ENCODE results near the gene STAT1. TPM values are rescaled to one million over a fixed set of nuclear protein-coding genes. Genes with fewer than 3 reads are reported as not detected.
A peak's percentile ranks its signal among the peaks of the same experiment; 100 is the strongest.

The STAT1 gene
- 44.2 TPM for polyA plus RNA-seq (2013, experiment 1 of 4)
- polyA plus RNA-seq (2013, experiment 2 of 4) = 45.0 TPM
- polyA plus RNA-seq (2013, experiment 3 of 4) = 35.3 TPM
- polyA plus RNA-seq (2013, experiment 4 of 4) = 38.4 TPM

DNA sequence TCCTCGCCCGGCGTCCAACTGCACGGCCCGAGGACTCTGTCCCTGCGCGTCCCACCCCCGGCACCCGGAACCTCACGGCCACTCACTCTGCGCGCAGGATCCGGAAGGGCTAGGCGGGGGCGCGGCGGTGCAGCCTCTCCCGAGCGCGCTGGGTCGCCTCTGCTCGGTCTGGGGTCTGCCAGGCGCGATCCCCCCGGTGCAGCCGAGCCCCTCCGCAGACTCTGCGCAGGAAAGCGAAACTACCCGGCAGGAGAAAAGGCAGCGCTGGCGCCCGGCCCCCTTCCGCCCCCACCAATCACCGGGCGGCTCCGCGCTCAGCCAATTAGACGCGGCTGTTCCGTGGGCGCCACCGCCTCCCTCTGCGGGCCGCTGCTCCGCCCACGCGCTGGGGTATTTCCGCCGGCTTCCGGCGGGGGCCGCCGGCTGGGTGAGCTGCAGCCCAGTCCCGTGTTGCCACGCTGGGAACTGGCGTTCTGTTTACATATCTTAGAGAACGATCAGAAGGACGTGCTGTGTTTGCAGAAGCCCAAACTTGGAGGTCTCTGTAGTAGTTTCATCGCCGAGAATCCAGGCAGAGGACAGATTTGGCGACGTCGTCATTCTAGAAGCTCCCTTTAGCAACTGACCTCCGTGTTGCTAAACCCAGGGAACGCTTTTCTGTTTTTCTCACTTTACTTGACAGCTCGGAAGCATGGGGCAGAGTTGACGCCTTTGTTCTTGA, at the start of gene STAT1:
Gene STAT1 (minus strand): TSS at position 240 of the 721 bp plus-strand sequence. CDS start 4,168 bp downstream, outside the sequence.
- Histone ChIP-seq H3K27me3 (ENCODE audit: control insufficient read depth, insufficient read depth, low read length, poor library complexity, severe bottlenecking) (peaks cover 45% of the 10 kb centered on the region), H3K4me1 (ENCODE audit: control insufficient read depth, insufficient read depth, low read length) (peaks cover 7% of the 10 kb centered on the region), H3K27ac (ENCODE audit: insufficient read depth, low read depth, low read length, poor library complexity, severe bottlenecking) (peak within 1 kb of the TSS; percentile 3), H3K36me3 (ENCODE audit: control insufficient read depth, insufficient read depth, low read length) (no peaks in the 10 kb centered on the region), H3K9me3 (ENCODE audit: control insufficient read depth, low read length) (no peaks in the 10 kb centered on the region), H3K4me3 (ENCODE audit: insufficient read depth, low read depth, low read length) (peak within 1 kb of the TSS; percentile 76)
- WGBS, 2 experiments = 2% methylated on average over 68 of the region's 68 CpGs

DNA sequence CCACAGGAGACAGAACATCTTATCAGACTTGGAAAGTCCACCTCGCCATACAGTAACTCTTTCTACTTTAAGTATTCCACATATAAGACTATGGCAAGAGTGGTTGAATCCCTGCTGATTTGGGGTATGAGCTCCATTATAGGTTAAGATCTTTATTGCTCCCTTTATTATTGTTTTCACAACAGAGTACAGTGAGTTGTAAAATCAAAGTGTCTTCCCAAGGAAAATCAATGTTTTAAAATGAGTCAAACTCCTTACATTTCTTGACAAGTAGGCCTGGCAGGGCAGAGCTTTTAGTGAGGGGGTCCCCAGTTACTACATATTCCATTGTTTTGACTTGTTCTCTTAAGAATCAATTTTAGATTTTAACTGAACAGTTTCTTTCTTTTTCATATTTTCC, 49.6 kb upstream of the STAT1 start:
- H3K27me3 ChIP-seq (ENCODE audit: control insufficient read depth, insufficient read depth, low read length, poor library complexity, severe bottlenecking) = no peaks in the 10 kb centered on the region
- no peaks in the 10 kb centered on the region for H3K4me1 ChIP-seq (ENCODE audit: control insufficient read depth, insufficient read depth, low read length)
- no peaks in the 10 kb centered on the region for H3K36me3 ChIP-seq (ENCODE audit: control insufficient read depth, insufficient read depth, low read length)
- no peaks in the 10 kb centered on the region for H3K9me3 ChIP-seq (ENCODE audit: control insufficient read depth, low read length)
- no peak overlapping the region for H3K27ac ChIP-seq (ENCODE audit: insufficient read depth, low read depth, low read length, poor library complexity, severe bottlenecking)
- WGBS, 2 experiments = 78% methylated on average over 1 of the region's 1 CpG; no CpG with 5 or more reads in 1 of the 2 experiments
- no peak overlapping the region for H3K4me3 ChIP-seq (ENCODE audit: insufficient read depth, low read depth, low read length)

DNA sequence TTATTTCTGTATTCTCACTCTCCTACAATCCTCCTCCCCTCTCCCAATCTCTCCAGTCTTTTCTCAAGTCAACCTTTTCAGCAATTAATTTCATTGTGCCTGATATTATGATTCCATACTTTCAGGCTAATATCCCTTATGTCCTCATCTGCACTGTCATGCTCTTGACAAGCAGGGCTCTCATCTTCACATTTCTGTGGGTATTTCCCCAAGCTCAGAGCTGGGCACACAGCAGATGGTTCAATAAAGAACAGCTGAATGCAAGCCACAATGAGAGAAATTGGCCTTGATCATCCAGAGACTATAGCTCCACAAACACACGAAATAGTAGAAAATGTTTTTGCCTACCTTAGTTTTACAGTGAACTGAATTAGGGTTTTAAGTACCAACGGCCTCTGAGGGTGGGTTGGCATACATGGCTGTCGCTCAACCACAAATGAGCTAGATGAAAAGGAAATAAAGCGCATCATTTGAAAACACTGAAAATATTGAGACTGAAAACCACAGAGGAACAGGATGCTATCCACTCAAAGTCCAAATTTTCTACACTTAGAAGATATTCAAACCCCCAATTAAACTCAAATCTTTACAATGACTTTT, 47.5 kb upstream of the STAT1 start:
- Histone ChIP-seq H3K4me1 (ENCODE audit: control insufficient read depth, insufficient read depth, low read length) (no peaks in the 10 kb centered on the region), H3K4me3 (ENCODE audit: insufficient read depth, low read depth, low read length) (no peak overlapping the region), H3K27ac (ENCODE audit: insufficient read depth, low read depth, low read length, poor library complexity, severe bottlenecking) (no peak overlapping the region), H3K36me3 (ENCODE audit: control insufficient read depth, insufficient read depth, low read length) (no peaks in the 10 kb centered on the region), H3K9me3 (ENCODE audit: control insufficient read depth, low read length) (no peaks in the 10 kb centered on the region), H3K27me3 (ENCODE audit: control insufficient read depth, insufficient read depth, low read length, poor library complexity, severe bottlenecking) (no peaks in the 10 kb centered on the region)
- WGBS, 2 experiments = 95% methylated on average over 4 of the region's 4 CpGs

DNA sequence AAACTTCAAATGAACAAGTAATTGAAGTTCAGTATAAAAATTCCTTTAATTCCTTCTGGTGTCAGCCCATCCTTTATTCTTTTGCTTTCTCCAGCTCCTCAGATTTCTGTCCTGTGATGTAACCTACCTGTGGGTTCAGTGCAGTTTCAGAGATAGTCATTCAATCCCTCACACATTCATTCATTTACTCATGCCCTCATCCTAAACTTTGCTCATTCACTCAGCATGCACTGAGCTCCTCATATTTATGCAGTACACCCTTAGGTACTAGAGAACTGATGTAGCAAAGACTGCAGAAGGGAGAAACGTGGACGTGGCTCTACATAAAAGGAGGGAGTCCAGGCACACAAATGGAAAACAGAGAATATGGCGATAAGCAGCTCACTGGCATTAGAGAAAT, 45.3 kb upstream of the STAT1 start:
- no peak overlapping the region for H3K27ac ChIP-seq (ENCODE audit: insufficient read depth, low read depth, low read length, poor library complexity, severe bottlenecking)
- no peak overlapping the region for H3K4me3 ChIP-seq (ENCODE audit: insufficient read depth, low read depth, low read length)
- H3K36me3 ChIP-seq (ENCODE audit: control insufficient read depth, insufficient read depth, low read length) = no peaks in the 10 kb centered on the region
- no peaks in the 10 kb centered on the region for H3K9me3 ChIP-seq (ENCODE audit: control insufficient read depth, low read length)
- H3K27me3 ChIP-seq (ENCODE audit: control insufficient read depth, insufficient read depth, low read length, poor library complexity, severe bottlenecking) = no peaks in the 10 kb centered on the region
- no peaks in the 10 kb centered on the region for H3K4me1 ChIP-seq (ENCODE audit: control insufficient read depth, insufficient read depth, low read length)
- WGBS, 2 experiments = 91 to 92% methylated on average over 3 of the region's 3 CpGs

DNA sequence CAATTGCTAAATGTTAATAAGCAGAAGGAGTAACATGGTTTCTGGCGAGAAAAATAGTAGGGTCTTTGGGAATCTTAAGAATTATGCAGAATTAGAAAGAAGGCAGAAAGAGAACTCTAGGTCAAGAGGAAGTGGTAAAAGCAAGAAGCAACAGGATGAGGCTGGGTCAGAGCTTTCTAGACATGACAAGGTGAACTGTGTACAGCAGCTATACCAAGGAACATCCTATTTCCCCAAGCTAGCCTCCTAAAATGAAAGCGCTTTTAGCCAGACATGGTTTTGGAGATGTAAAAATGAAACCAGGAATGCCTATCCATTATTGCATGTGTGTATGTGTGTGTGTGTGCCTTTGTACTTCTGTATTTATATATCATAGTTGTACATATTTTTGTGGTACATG, 42.3 kb upstream of the STAT1 start:
- Histone ChIP-seq H3K4me1 (ENCODE audit: control insufficient read depth, insufficient read depth, low read length) (no peaks in the 10 kb centered on the region), H3K27ac (ENCODE audit: insufficient read depth, low read depth, low read length, poor library complexity, severe bottlenecking) (no peak overlapping the region), H3K27me3 (ENCODE audit: control insufficient read depth, insufficient read depth, low read length, poor library complexity, severe bottlenecking) (no peaks in the 10 kb centered on the region), H3K4me3 (ENCODE audit: insufficient read depth, low read depth, low read length) (no peak overlapping the region), H3K36me3 (ENCODE audit: control insufficient read depth, insufficient read depth, low read length) (no peaks in the 10 kb centered on the region), H3K9me3 (ENCODE audit: control insufficient read depth, low read length) (no peaks in the 10 kb centered on the region)
- 92 to 96% methylated on average over 2 of the region's 2 CpGs for WGBS, 2 experiments

- 88 to 92% methylated on average over 5 of the region's 6 CpGs for WGBS, 2 experiments
- Histone ChIP-seq H3K27me3 (ENCODE audit: control insufficient read depth, insufficient read depth, low read length, poor library complexity, severe bottlenecking) (no peaks in the 10 kb centered on the region), H3K36me3 (ENCODE audit: control insufficient read depth, insufficient read depth, low read length) (no peaks in the 10 kb centered on the region), H3K4me1 (ENCODE audit: control insufficient read depth, insufficient read depth, low read length) (no peaks in the 10 kb centered on the region), H3K9me3 (ENCODE audit: control insufficient read depth, low read length) (no peaks in the 10 kb centered on the region), H3K27ac (ENCODE audit: insufficient read depth, low read depth, low read length, poor library complexity, severe bottlenecking) (no peak overlapping the region), H3K4me3 (ENCODE audit: insufficient read depth, low read depth, low read length) (no peak overlapping the region)
Measured at GRCh38 chr2:191053256-191053655, 39.3 kb upstream of the STAT1 start.

- WGBS, 2 experiments = 58 to 61% methylated on average over 10 of the region's 10 CpGs
- no peaks in the 10 kb centered on the region for H3K27me3 ChIP-seq (ENCODE audit: control insufficient read depth, insufficient read depth, low read length, poor library complexity, severe bottlenecking)
- no peak overlapping the region for H3K27ac ChIP-seq (ENCODE audit: insufficient read depth, low read depth, low read length, poor library complexity, severe bottlenecking)
- H3K36me3 ChIP-seq (ENCODE audit: control insufficient read depth, insufficient read depth, low read length) = no peaks in the 10 kb centered on the region
- H3K9me3 ChIP-seq (ENCODE audit: control insufficient read depth, low read length) = no peaks in the 10 kb centered on the region
- no peak overlapping the region for H3K4me3 ChIP-seq (ENCODE audit: insufficient read depth, low read depth, low read length)
- no peaks in the 10 kb centered on the region for H3K4me1 ChIP-seq (ENCODE audit: control insufficient read depth, insufficient read depth, low read length)
Measured at GRCh38 chr2:191051825-191052778, 38.1 kb upstream of the STAT1 start.

GRCh38 chr2:191051177-191051576, 37.2 kb upstream of the STAT1 start:
- Histone ChIP-seq H3K27ac (ENCODE audit: insufficient read depth, low read depth, low read length, poor library complexity, severe bottlenecking) (no peak overlapping the region), H3K36me3 (ENCODE audit: control insufficient read depth, insufficient read depth, low read length) (no peaks in the 10 kb centered on the region), H3K4me1 (ENCODE audit: control insufficient read depth, insufficient read depth, low read length) (no peaks in the 10 kb centered on the region), H3K4me3 (ENCODE audit: insufficient read depth, low read depth, low read length) (no peak overlapping the region), H3K9me3 (ENCODE audit: control insufficient read depth, low read length) (no peaks in the 10 kb centered on the region), H3K27me3 (ENCODE audit: control insufficient read depth, insufficient read depth, low read length, poor library complexity, severe bottlenecking) (no peaks in the 10 kb centered on the region)
- 76 to 77% methylated on average over 3 of the region's 3 CpGs for WGBS, 2 experiments

GRCh38 chr2:191050640-191050987, 36.6 kb upstream of the STAT1 start:
- no peaks in the 10 kb centered on the region for H3K36me3 ChIP-seq (ENCODE audit: control insufficient read depth, insufficient read depth, low read length)
- H3K27ac ChIP-seq (ENCODE audit: insufficient read depth, low read depth, low read length, poor library complexity, severe bottlenecking) = no peak overlapping the region
- no peaks in the 10 kb centered on the region for H3K4me1 ChIP-seq (ENCODE audit: control insufficient read depth, insufficient read depth, low read length)
- 59 to 64% methylated on average over 1 of the region's 1 CpG for WGBS, 2 experiments
- H3K9me3 ChIP-seq (ENCODE audit: control insufficient read depth, low read length) = no peaks in the 10 kb centered on the region
- H3K4me3 ChIP-seq (ENCODE audit: insufficient read depth, low read depth, low read length) = no peak overlapping the region
- H3K27me3 ChIP-seq (ENCODE audit: control insufficient read depth, insufficient read depth, low read length, poor library complexity, severe bottlenecking) = no peaks in the 10 kb centered on the region
